ENCODE measurements around the gene COX20. TPM values are rescaled to one million over a fixed set of nuclear protein-coding genes. Genes with fewer than 3 reads are reported as not detected.

Gene COX20
- total RNA-seq, 4 donors from 2014 or later, result 12.3 to 23.4 (median 20.2) TPM

GRCh38 chr1:244863491-244864252 lies 28.2 kb downstream of the COX20 start:
- intact Hi-C loops (cut with DNase I; ENCODE audit: low total_unique reads), result no loop called here
- TF ChIP-seq POLR2A (IDR thresholded peaks at IDR 0.05), result no peak
- TF ChIP-seq, protein P1, sequence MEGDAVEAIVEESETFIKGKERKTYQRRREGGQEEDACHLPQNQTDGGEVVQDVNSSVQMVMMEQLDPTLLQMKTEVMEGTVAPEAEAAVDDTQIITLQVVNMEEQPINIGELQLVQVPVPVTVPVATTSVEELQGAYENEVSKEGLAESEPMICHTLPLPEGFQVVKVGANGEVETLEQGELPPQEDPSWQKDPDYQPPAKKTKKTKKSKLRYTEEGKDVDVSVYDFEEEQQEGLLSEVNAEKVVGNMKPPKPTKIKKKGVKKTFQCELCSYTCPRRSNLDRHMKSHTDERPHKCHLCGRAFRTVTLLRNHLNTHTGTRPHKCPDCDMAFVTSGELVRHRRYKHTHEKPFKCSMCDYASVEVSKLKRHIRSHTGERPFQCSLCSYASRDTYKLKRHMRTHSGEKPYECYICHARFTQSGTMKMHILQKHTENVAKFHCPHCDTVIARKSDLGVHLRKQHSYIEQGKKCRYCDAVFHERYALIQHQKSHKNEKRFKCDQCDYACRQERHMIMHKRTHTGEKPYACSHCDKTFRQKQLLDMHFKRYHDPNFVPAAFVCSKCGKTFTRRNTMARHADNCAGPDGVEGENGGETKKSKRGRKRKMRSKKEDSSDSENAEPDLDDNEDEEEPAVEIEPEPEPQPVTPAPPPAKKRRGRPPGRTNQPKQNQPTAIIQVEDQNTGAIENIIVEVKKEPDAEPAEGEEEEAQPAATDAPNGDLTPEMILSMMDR (IDR thresholded peaks at IDR 0.05), result no peak
- peak; percentile 43 to 93 for DNase-seq (ENCODE audit: low spot score in 2 of 2)
- peak overlapping the region; percentile 100 for H3K4me3 ChIP-seq (ENCODE audit: low read depth, poor library complexity, severe bottlenecking)
- WGBS, 2 donors, result 0 to 1% methylated on average over 66 to 70 of the region's 92 CpGs

- peak in 1 of 2 donors; percentile 81 for TF ChIP-seq POLR2A (IDR thresholded peaks at IDR 0.05)
- TF ChIP-seq, protein P1 (IDR thresholded peaks at IDR 0.05), result no peak
- intact Hi-C loops (cut with DNase I; ENCODE audit: low total_unique reads), result no loop called here
- 1% methylated on average over 36 to 64 of the region's 71 CpGs for WGBS, 2 donors
- peak; percentile 95 to 99 for DNase-seq (ENCODE audit: low spot score in 2 of 2)
- peak within 1 kb of the TSS; percentile 100 for H3K4me3 ChIP-seq (ENCODE audit: low read depth, poor library complexity, severe bottlenecking)
Observed at GRCh38 chr1:244864253-244865027, 29.0 kb downstream of the COX20 start, which contains the start of gene HNRNPU. HNRNPU (minus strand) TSS chr1:244864543; CDS start chr1:244864307, 236 bp downstream.

DNA sequence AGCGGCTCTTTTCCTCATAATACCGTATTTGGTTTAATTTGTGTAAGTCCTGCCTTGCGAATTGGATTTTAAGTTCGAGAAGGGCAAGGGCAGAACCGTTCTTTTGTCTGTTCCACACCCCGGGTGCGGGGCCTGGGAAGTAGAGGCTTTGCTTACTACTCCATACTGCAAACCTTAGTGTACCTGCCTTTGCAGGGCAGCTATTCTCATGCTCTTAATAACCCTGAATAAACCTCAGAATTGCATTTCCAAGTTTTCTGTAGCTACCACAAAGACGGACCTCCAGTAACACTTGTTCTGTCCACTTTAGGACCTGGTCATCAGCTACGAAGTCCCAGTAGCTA lies 29.5 kb downstream of the COX20 start:
- no peak for TF ChIP-seq POLR2A (IDR thresholded peaks at IDR 0.05)
- TF ChIP-seq, protein P1 (IDR thresholded peaks at IDR 0.05), result no peak
- peak overlapping the region; percentile 34 for H3K4me3 ChIP-seq (ENCODE audit: low read depth, poor library complexity, severe bottlenecking)
- intact Hi-C loops (cut with DNase I; ENCODE audit: low total_unique reads), result no loop called here
- DNase-seq (ENCODE audit: low spot score in 2 of 2), result peak; percentile 46 to 87
- 8 to 12% methylated on average over 9 of the region's 9 CpGs for WGBS, 2 donors

- H3K4me3 ChIP-seq (ENCODE audit: low read depth, poor library complexity, severe bottlenecking), result no peak overlapping the region
- intact Hi-C loops (cut with DNase I; ENCODE audit: low total_unique reads), result no loop called here
- TF ChIP-seq, protein P1 (IDR thresholded peaks at IDR 0.05), result no peak
- no peak for TF ChIP-seq POLR2A (IDR thresholded peaks at IDR 0.05)
- 56 to 63% methylated on average over 3 of the region's 3 CpGs for WGBS, 2 donors
- DNase-seq (ENCODE audit: low spot score in 2 of 2), result no peak
Observed at GRCh38 chr1:244865820-244866219, 30.4 kb downstream of the COX20 start.

DNA sequence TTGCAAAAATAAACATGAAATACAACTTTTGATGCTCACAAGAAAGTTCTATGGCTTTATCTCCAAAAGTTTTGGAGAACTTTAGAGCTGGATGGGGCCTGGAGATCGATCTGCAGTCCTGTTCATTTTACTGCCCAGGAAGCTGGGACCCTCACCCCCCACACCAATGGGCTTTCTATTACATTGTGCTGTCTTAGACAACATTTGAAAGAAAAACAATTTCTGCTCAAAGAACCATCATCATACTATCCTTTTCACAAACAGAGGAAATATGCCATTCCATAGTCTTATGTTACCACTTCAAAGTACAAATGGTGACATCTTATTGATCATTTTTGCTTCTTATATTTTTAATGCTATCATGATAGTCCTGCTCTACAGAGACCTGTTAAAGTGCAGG lies 30.9 kb downstream of the COX20 start:
- H3K4me3 ChIP-seq (ENCODE audit: low read depth, poor library complexity, severe bottlenecking), result no peak overlapping the region
- intact Hi-C loops (cut with DNase I; ENCODE audit: low total_unique reads), result no loop called here
- WGBS, 2 donors, result 88 to 92% methylated on average over 1 of the region's 1 CpG
- TF ChIP-seq, protein P1 (IDR thresholded peaks at IDR 0.05), result no peak
- no peak for DNase-seq (ENCODE audit: low spot score in 2 of 2)

Measured in lower leg skin (tissue), 4 donors.